Uterus (tissue), 2 donors: ENCODE measurements around the gene PLSCR2.

ENCODE experiments used
- POLR2A ChIP-seq, 2 donors: fragments of 450-650 bp; IDR thresholded peaks; one replicate each; pipeline ENCODE4 v1.6.1; 2016; ENCODE audit warnings: antibody characterized with exemption in 2 of 2, mild to moderate bottlenecking in 1 of 2, moderate library complexity in 1 of 2
- TF ChIP-seq, protein P1 (sequence below), 4 experiments: fragments of 200-600 bp in 2 of 4; fragments of 450-650 bp in 2 of 4; sonication (generic) in 2 of 4; IDR thresholded peaks; one replicate each; pipeline ENCODE4 v1.5.1; 2016 to 2019; ENCODE audit warnings: antibody characterized with exemption in 4 of 4, mild to moderate bottlenecking in 2 of 4, moderate library complexity in 1 of 4

DNA sequence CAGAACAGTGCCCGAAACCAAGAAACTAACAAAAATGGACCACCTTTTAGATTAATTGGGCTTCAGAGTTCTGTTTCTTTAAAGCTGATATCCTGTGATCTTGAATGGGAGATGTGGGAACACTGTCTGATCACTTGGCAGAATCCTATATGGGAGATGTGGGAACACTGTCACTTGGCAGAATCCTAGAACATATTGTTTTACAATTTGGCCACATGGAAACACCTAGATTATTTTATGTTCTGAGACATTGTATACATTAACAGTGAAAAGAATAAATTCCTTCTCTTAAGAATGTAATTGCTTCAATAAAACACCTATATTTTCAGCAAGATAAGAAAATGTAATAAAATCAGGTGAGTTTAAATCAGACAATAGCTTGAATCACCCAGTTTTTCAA lies 30.3 kb upstream of the PLSCR2 start:
- no peak for TF ChIP-seq POLR2A (IDR thresholded peaks at IDR 0.05)
- TF ChIP-seq, protein P1, sequence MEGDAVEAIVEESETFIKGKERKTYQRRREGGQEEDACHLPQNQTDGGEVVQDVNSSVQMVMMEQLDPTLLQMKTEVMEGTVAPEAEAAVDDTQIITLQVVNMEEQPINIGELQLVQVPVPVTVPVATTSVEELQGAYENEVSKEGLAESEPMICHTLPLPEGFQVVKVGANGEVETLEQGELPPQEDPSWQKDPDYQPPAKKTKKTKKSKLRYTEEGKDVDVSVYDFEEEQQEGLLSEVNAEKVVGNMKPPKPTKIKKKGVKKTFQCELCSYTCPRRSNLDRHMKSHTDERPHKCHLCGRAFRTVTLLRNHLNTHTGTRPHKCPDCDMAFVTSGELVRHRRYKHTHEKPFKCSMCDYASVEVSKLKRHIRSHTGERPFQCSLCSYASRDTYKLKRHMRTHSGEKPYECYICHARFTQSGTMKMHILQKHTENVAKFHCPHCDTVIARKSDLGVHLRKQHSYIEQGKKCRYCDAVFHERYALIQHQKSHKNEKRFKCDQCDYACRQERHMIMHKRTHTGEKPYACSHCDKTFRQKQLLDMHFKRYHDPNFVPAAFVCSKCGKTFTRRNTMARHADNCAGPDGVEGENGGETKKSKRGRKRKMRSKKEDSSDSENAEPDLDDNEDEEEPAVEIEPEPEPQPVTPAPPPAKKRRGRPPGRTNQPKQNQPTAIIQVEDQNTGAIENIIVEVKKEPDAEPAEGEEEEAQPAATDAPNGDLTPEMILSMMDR (IDR thresholded peaks at IDR 0.05): no peak
